ENCODE measurements around the gene RPRM.
"Not testable (repeated sequence)": the region's sequence is repeated elsewhere in the genome, so short reads cannot be mapped to it uniquely, and the experiment has no call there.

The RPRM gene

GRCh38 chr2:153455861-153456260 is 22.7 kb downstream of the RPRM start:
- DNase-seq, result no peak

- no peak for DNase-seq
Measured at GRCh38 chr2:153455403-153455802, 23.2 kb downstream of the RPRM start.

- DNase-seq, result no peak
Measured at GRCh38 chr2:153451611-153452010, 27.0 kb downstream of the RPRM start.

- DNase-seq, result no peak
Measured at GRCh38 chr2:153443106-153443505, 35.5 kb downstream of the RPRM start.

- DNase-seq, result not testable (repeated sequence)
Measured at GRCh38 chr2:153442616-153443015, 35.9 kb downstream of the RPRM start.

GRCh38 chr2:153440090-153440489 is 38.5 kb downstream of the RPRM start:
- DNase-seq, result not testable (repeated sequence)

GRCh38 chr2:153433403-153433802 is 45.2 kb downstream of the RPRM start:
- DNase-seq, result no peak

GRCh38 chr2:153432381-153432780 is 46.2 kb downstream of the RPRM start:
- no peak for DNase-seq

- no peak for DNase-seq
Measured at GRCh38 chr2:153431114-153431513, 47.4 kb downstream of the RPRM start.
